PFSK-1 (cell line): ENCODE results near the gene FCAMR.

ENCODE experiments used
- SIN3A ChIP-seq: IDR thresholded peaks from 2 replicates; pipeline ENCODE4 v1.6.1; 2012; ENCODE audit warnings: mild to moderate bottlenecking, low read length, moderate library complexity, borderline replicate concordance; ENCODE audit not compliant: insufficient read depth
- TF ChIP-seq, protein P1 (sequence below), 2 experiments: IDR thresholded peaks; 2 replicates each; pipeline versions ENCODE4 v1.6.1 to v1.8.0; 2011 to 2012; ENCODE audit warnings: low read depth in 2 of 2, low read length in 2 of 2, control low read depth in 1 of 2, inconsistent platforms in 1 of 2, mild to moderate bottlenecking in 1 of 2, moderate library complexity in 1 of 2; ENCODE audit not compliant: insufficient read depth in 1 of 2

DNA sequence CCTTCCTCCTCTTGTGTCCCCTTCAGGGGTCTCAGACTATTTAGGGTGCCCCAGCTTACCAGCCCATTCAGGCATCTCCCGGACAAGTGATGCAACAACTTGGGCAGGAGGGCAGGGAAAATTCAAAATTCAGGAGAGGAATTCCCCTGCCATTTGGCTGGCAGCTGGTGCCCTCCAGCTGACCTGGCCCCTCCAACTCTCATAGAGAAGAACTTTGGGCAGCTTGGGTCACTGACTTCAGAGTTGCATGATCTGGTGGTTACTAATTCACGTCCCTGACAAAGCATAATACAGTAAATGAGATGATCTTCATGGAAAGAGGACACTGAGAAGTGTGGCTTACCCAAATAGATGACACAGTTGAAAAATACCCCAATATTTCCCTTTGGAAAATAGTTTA is at the start of gene FCAMR:
- no peak for TF ChIP-seq SIN3A
- TF ChIP-seq, protein P1, sequence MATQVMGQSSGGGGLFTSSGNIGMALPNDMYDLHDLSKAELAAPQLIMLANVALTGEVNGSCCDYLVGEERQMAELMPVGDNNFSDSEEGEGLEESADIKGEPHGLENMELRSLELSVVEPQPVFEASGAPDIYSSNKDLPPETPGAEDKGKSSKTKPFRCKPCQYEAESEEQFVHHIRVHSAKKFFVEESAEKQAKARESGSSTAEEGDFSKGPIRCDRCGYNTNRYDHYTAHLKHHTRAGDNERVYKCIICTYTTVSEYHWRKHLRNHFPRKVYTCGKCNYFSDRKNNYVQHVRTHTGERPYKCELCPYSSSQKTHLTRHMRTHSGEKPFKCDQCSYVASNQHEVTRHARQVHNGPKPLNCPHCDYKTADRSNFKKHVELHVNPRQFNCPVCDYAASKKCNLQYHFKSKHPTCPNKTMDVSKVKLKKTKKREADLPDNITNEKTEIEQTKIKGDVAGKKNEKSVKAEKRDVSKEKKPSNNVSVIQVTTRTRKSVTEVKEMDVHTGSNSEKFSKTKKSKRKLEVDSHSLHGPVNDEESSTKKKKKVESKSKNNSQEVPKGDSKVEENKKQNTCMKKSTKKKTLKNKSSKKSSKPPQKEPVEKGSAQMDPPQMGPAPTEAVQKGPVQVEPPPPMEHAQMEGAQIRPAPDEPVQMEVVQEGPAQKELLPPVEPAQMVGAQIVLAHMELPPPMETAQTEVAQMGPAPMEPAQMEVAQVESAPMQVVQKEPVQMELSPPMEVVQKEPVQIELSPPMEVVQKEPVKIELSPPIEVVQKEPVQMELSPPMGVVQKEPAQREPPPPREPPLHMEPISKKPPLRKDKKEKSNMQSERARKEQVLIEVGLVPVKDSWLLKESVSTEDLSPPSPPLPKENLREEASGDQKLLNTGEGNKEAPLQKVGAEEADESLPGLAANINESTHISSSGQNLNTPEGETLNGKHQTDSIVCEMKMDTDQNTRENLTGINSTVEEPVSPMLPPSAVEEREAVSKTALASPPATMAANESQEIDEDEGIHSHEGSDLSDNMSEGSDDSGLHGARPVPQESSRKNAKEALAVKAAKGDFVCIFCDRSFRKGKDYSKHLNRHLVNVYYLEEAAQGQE (IDR thresholded peaks at IDR 0.05; ENCODE audit: insufficient read depth in 1 of 2, low read depth in 2 of 2, low read length in 2 of 2), result no peak
